ENCODE data around the gene SAMD4A.

SAMD4A gene

DNA sequence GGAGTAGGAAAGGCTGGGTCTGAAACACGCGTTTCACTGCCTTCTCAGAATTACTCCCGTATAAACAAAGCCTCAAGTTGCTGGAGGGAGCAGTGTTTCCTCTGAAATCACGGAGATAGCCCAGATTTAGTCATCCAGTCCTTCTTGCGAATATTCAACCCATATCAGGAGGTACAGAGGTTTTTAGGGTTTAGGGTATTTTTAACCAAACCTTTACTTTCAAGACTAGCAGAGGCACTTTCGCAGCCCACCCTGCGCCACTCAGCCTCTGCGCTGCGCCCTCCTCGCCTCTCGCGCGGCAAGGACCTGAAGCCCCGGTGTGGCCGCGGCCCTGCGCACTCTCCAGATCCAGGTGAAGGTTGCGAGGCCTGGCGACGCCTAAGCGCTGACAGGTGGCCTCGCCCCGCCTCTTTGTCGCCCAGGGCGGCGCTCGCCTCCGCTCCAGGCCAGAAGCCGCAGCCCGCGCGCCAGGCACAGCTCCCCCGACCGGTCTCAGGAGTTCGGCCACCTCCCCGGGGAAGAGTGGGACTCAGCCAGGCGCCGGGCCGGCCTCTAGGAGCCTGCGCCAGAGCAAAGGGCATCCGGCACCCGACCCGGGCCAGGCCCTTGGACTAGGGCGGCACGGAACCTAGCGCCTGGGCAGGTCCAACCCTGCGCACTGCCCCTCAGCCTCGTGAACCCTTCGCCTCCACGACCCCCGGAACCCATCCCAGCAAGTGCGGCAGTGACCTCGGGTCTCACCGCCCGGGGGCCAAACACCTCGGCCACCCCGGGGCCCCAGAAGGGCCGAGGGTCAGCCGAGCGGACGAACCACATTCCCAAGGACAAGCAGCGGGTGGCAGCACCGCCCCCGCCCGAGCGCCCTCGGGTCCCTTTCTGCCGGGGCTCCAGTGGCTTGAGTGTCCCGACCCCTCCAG, 1.8 kb upstream of the SAMD4A start:
- DNase-seq (ENCODE audit: low spot score) (peak; percentile 80), ATAC-seq (ENCODE audit: low read depth) (peak; percentile 44)
- Histone ChIP-seq H3K27me3 (ENCODE audit: insufficient read depth, poor library complexity, severe bottlenecking) (no peaks in the 10 kb centered on the region), H3K9me3 (ENCODE audit: severe bottlenecking) (no peaks in the 10 kb centered on the region), H3K4me1 (ENCODE audit: insufficient read depth, poor library complexity, severe bottlenecking) (peaks cover 20% of the 10 kb centered on the region), H3K36me3 (ENCODE audit: low read depth) (peaks cover 6% of the 10 kb centered on the region; the same call in 1 of the 2 replicates), H3K27ac (ENCODE audit: poor library complexity, severe bottlenecking) (peak overlapping the region; percentile 89), H3K4me3 (ENCODE audit: severe bottlenecking) (peak overlapping the region; percentile 88)
- TF ChIP-seq, protein P1, sequence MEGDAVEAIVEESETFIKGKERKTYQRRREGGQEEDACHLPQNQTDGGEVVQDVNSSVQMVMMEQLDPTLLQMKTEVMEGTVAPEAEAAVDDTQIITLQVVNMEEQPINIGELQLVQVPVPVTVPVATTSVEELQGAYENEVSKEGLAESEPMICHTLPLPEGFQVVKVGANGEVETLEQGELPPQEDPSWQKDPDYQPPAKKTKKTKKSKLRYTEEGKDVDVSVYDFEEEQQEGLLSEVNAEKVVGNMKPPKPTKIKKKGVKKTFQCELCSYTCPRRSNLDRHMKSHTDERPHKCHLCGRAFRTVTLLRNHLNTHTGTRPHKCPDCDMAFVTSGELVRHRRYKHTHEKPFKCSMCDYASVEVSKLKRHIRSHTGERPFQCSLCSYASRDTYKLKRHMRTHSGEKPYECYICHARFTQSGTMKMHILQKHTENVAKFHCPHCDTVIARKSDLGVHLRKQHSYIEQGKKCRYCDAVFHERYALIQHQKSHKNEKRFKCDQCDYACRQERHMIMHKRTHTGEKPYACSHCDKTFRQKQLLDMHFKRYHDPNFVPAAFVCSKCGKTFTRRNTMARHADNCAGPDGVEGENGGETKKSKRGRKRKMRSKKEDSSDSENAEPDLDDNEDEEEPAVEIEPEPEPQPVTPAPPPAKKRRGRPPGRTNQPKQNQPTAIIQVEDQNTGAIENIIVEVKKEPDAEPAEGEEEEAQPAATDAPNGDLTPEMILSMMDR (IDR thresholded peaks at IDR 0.05; ENCODE audit: poor library complexity, severe bottlenecking) = peak; percentile 24

DNA sequence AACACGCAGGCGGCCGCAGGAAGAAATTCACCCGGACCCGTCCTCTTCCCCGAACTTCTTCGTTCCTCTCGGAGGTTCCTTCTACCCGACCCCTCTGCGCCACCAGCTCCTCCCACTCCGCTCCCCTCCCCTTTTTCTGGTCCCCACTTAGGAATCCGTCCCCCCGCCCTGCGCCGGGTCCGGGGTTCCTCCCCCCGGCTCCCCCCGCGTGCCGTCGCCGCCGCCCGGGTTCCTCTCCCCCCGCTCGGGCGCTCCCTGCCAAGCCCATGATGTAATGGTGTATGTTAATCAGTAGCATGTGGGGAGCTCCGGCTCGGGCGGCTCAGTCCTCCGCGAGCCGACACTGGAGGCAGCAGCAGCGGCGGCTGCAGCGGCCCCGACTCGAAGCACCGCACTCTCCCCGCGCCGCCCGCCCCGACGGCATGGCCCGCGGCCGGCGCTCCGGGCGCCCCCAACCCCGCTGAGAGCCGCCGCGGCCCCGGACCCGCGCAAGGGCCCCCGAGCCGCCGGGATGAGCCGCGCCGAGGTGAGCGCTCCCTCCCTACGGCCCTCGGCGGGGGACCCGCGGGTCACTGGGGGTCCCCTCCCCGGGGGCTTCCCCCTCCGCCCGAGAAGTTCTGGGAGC, 1.0 kb upstream of the SAMD4A start:
- H3K27me3 ChIP-seq (ENCODE audit: insufficient read depth, poor library complexity, severe bottlenecking) = no peaks in the 10 kb centered on the region
- TF ChIP-seq, protein P1 (IDR thresholded peaks at IDR 0.05; ENCODE audit: poor library complexity, severe bottlenecking) = no peak
- peaks cover 12% of the 10 kb centered on the region; the same call in 1 of the 2 replicates for H3K36me3 ChIP-seq (ENCODE audit: low read depth)
- no peaks in the 10 kb centered on the region for H3K9me3 ChIP-seq (ENCODE audit: severe bottlenecking)
- ATAC-seq (ENCODE audit: low read depth) (peak; percentile 40), DNase-seq (ENCODE audit: low spot score) (peak; percentile 91)
- H3K4me3 ChIP-seq (ENCODE audit: severe bottlenecking) = peak overlapping the region; percentile 88
- H3K27ac ChIP-seq (ENCODE audit: poor library complexity, severe bottlenecking) = peak overlapping the region; percentile 89
- H3K4me1 ChIP-seq (ENCODE audit: insufficient read depth, poor library complexity, severe bottlenecking) = peaks cover 28% of the 10 kb centered on the region

DNA sequence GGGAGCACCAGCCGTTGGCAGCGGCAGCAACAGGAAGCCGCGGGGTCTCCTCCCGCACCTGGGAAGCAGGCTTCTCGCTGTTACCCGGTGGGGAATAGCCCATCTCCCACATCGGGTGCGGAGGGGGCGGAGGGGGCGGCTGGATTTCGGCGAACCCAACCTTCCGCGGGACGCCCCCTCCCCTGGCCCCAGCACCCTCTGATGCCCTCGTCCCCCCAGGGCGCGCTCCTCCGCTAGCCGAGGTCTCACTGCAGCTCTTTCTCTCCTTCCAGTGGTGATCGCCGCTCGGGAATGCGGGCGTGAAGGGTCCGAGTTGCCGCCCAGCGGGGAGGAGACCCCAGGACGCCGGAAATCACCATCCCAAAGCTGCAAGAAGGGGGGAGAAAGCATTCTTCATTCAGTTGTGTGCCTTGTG, 303 bp downstream of the SAMD4A start:
- TF ChIP-seq, protein P1 (IDR thresholded peaks at IDR 0.05; ENCODE audit: poor library complexity, severe bottlenecking) = no peak
- no peak for ATAC-seq (ENCODE audit: low read depth)
- Histone ChIP-seq H3K9me3 (ENCODE audit: severe bottlenecking) (no peaks in the 10 kb centered on the region), H3K27me3 (ENCODE audit: insufficient read depth, poor library complexity, severe bottlenecking) (no peaks in the 10 kb centered on the region), H3K4me1 (ENCODE audit: insufficient read depth, poor library complexity, severe bottlenecking) (peaks cover 39% of the 10 kb centered on the region), H3K36me3 (ENCODE audit: low read depth) (peaks cover 25% of the 10 kb centered on the region), H3K27ac (ENCODE audit: poor library complexity, severe bottlenecking) (peak overlapping the region; percentile 89), H3K4me3 (ENCODE audit: severe bottlenecking) (peak overlapping the region; percentile 88)
- peak; percentile 66 for DNase-seq (ENCODE audit: low spot score)

DNA sequence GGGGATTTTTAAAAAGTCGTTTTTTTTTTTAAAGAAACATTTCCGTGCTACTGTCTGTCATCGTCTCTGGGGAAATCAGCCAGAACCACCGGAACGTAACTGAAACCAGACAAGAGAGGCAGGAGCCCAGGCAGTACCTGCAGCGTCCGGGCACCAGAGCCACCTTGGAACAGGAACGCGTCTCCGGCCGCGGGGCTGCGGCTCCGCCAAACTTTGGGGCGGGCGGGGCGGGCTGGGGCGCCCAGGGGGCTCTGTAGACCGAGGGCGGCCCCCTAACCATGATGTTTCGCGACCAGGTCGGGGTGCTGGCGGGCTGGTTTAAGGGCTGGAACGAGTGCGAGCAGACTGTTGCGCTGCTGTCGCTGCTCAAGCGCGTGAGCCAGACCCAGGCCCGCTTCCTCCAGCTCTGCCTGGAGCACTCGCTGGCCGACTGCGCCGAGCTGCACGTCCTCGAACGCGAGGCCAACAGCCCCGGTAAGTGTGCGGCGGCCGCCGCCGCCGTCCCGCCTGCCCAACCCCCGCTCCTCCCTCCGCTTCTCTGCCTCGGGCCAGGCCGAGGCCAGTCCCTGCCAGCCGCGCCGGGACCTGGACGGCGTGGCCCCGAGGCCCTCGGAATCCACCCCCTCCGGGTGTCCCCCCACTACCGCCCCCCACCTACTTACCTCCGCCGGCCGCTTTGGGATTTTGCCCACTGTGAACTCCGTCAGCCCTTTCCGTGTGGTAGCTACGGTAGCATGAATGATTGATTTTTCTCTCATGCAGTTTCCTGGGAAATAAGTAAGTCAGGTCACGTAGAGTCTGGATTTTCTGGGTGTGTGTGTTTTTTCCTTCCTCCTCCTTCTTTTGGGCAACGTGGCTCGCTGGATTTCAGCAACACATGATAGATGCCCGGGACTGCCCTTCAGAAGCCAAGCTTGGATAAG, 972 bp downstream of the SAMD4A start:
- Histone ChIP-seq H3K4me3 (ENCODE audit: severe bottlenecking) (peak overlapping the region; percentile 88), H3K27ac (ENCODE audit: poor library complexity, severe bottlenecking) (peak overlapping the region; percentile 89), H3K27me3 (ENCODE audit: insufficient read depth, poor library complexity, severe bottlenecking) (no peaks in the 10 kb centered on the region), H3K36me3 (ENCODE audit: low read depth) (peaks cover 32% of the 10 kb centered on the region), H3K9me3 (ENCODE audit: severe bottlenecking) (peaks cover 4% of the 10 kb centered on the region), H3K4me1 (ENCODE audit: insufficient read depth, poor library complexity, severe bottlenecking) (peaks cover 39% of the 10 kb centered on the region)
- ATAC-seq (ENCODE audit: low read depth) = peak; percentile 2; the same call in 2 of the 3 replicates
- peak; percentile 74 for DNase-seq (ENCODE audit: low spot score)
- TF ChIP-seq, protein P1 (IDR thresholded peaks at IDR 0.05; ENCODE audit: poor library complexity, severe bottlenecking) = no peak

Measured in RWPE2 (cell line).